ENCODE measurements around the gene CCL17.

CCL17 gene

GRCh38 chr16:57379579-57379978 is 25.0 kb upstream of the CCL17 start:
- no peak for DNase-seq

GRCh38 chr16:57380671-57381462 is 23.7 kb upstream of the CCL17 start:
- peak; percentile 65 for DNase-seq

- DNase-seq = no peak
These were observed 22.6 kb upstream of the CCL17 start for GRCh38 chr16:57381791-57382534.

- no peak for DNase-seq
These were observed 21.9 kb upstream of the CCL17 start for GRCh38 chr16:57382535-57383275.

- DNase-seq = peak; percentile 65
These were observed 21.0 kb upstream of the CCL17 start for GRCh38 chr16:57383276-57384247.

- peak; percentile 29 for DNase-seq
These were observed 20.1 kb upstream of the CCL17 start for GRCh38 chr16:57384248-57385070.

GRCh38 chr16:57385083-57385482 is 19.5 kb upstream of the CCL17 start:
- no peak for DNase-seq

- DNase-seq = no peak
These were observed 18.1 kb upstream of the CCL17 start for GRCh38 chr16:57386381-57386951.

- DNase-seq = no peak
These were observed 16.8 kb upstream of the CCL17 start for GRCh38 chr16:57387598-57388354.

GRCh38 chr16:57388359-57389086 is 16.0 kb upstream of the CCL17 start:
- DNase-seq = no peak

GRCh38 chr16:57389087-57389468 is 15.5 kb upstream of the CCL17 start:
- DNase-seq = no peak

GRCh38 chr16:57390636-57391295 is 13.8 kb upstream of the CCL17 start:
- DNase-seq = no peak

GRCh38 chr16:57391300-57391699 is 13.3 kb upstream of the CCL17 start:
- no peak for DNase-seq

GRCh38 chr16:57391708-57392107 is 12.9 kb upstream of the CCL17 start:
- no peak for DNase-seq

- DNase-seq = no peak
These were observed 11.9 kb upstream of the CCL17 start for GRCh38 chr16:57392694-57393093.

- DNase-seq = peak; percentile 21
These were observed 10.1 kb upstream of the CCL17 start for GRCh38 chr16:57394444-57394843.

GRCh38 chr16:57395026-57395425 is 9.5 kb upstream of the CCL17 start:
- DNase-seq = no peak

- DNase-seq = no peak
These were observed 7.8 kb upstream of the CCL17 start for GRCh38 chr16:57396786-57397185.

- DNase-seq = peak; percentile 42
These were observed 7.1 kb upstream of the CCL17 start for GRCh38 chr16:57397493-57397892.
